Nephron (organoid): Measurements from ENCODE around the gene TAS2R38.
"Not testable (repeated sequence)": the region's sequence is repeated elsewhere in the genome, so short reads cannot be mapped to it uniquely, and the experiment has no call there.

ENCODE experiments used
- H3K27ac Mint-ChIP-seq, 3 experiments: 2 replicates each; pipeline ENCODE4 v1.8.0; 2020; ENCODE audit warnings: mixed read lengths in 3 of 3, mild to moderate bottlenecking in 2 of 3, moderate library complexity in 1 of 3
- H3K27me3 Mint-ChIP-seq: 2 replicates; pipeline ENCODE4 v1.8.0; 2021; ENCODE audit warnings: low read depth, mild to moderate bottlenecking, moderate library complexity, mixed read lengths
- H3K36me3 Mint-ChIP-seq: 2 replicates; pipeline ENCODE4 v1.8.0; 2020; ENCODE audit warnings: low read depth, mixed read lengths
- H3K4me1 Mint-ChIP-seq: 2 replicates; pipeline ENCODE4 v1.8.0; 2020; ENCODE audit warnings: mixed read lengths
- H3K4me3 Mint-ChIP-seq, 3 experiments: 2 replicates each; pipeline ENCODE4 v1.8.0; 2020; ENCODE audit warnings: mild to moderate bottlenecking in 3 of 3, mixed read lengths in 3 of 3, moderate library complexity in 2 of 3
- H3K9me3 Mint-ChIP-seq: 2 replicates; pipeline ENCODE4 v1.8.0; 2020; ENCODE audit warnings: mixed read lengths
- CTCF ChIP-seq, 3 experiments: fragments of 200-600 bp; sonication (generic); IDR thresholded peaks; one replicate each; pipeline ENCODE4 v1.5.0; 2021; ENCODE audit warnings: antibody characterized with exemption in 3 of 3; ENCODE audit not compliant: unreplicated experiment in 3 of 3

Gene TAS2R38

DNA sequence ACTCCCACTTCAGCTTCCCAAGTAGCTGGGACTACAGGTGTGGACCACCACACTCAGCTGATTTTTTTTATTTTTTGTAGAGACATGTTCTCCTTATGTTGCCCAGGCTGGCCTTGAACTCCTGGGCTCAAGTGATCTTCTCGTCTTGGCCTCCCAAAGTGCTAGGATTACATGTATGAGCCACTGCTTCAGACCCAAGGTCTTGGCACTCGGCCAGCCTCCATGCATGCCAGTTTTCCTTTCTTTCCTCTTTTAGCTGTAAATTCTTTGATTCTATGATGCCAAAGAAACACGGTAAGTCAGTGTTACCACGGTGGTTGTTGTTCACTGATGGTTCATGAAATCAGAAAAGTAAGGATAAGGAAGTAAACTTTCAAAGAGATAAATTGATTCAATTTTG lies 19.1 kb upstream of the TAS2R38 start:
- no peaks in the 10 kb centered on the region for H3K27me3 Mint-ChIP-seq
- H3K27ac Mint-ChIP-seq = no peak overlapping the region
- H3K4me1 Mint-ChIP-seq = no peaks in the 10 kb centered on the region
- H3K4me3 Mint-ChIP-seq = no peak overlapping the region
- H3K36me3 Mint-ChIP-seq = no peaks in the 10 kb centered on the region
- no peaks in the 10 kb centered on the region for H3K9me3 Mint-ChIP-seq
- TF ChIP-seq CTCF (IDR thresholded peaks at IDR 0.05; ENCODE audit: unreplicated experiment in 3 of 3) = no peak

GRCh38 chr7:141992156-141992555 lies 18.6 kb upstream of the TAS2R38 start:
- H3K27ac Mint-ChIP-seq = no peak overlapping the region
- H3K36me3 Mint-ChIP-seq = no peaks in the 10 kb centered on the region
- no peaks in the 10 kb centered on the region for H3K27me3 Mint-ChIP-seq
- H3K4me3 Mint-ChIP-seq = no peak overlapping the region
- no peaks in the 10 kb centered on the region for H3K4me1 Mint-ChIP-seq
- no peaks in the 10 kb centered on the region for H3K9me3 Mint-ChIP-seq
- TF ChIP-seq CTCF (IDR thresholded peaks at IDR 0.05; ENCODE audit: unreplicated experiment in 3 of 3) = no peak

DNA sequence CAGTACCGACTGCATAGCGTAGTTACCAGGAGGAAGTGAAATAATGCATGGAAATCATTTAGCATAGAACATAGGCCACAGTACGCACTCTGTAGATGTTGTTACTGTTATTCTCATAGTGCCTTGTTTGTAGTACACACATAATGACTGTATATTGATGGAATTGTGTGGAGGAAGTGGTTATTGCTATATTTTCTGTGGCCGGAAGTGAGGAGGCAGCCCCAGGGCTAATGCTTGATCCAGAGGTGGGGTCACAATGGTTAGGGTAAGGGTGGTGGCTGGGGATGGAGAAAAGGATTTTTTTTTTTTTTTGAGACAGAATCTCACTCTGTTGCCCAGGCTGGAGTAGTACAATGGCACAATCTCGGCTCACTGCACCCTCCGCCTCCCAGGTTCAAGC lies 17.6 kb upstream of the TAS2R38 start:
- Mint-ChIP-seq H3K4me1 (no peaks in the 10 kb centered on the region), H3K36me3 (no peaks in the 10 kb centered on the region), H3K4me3 (no peak overlapping the region), H3K27ac (no peak overlapping the region), H3K27me3 (no peaks in the 10 kb centered on the region), H3K9me3 (no peaks in the 10 kb centered on the region)
- no peak for TF ChIP-seq CTCF (IDR thresholded peaks at IDR 0.05; ENCODE audit: unreplicated experiment in 3 of 3)

DNA sequence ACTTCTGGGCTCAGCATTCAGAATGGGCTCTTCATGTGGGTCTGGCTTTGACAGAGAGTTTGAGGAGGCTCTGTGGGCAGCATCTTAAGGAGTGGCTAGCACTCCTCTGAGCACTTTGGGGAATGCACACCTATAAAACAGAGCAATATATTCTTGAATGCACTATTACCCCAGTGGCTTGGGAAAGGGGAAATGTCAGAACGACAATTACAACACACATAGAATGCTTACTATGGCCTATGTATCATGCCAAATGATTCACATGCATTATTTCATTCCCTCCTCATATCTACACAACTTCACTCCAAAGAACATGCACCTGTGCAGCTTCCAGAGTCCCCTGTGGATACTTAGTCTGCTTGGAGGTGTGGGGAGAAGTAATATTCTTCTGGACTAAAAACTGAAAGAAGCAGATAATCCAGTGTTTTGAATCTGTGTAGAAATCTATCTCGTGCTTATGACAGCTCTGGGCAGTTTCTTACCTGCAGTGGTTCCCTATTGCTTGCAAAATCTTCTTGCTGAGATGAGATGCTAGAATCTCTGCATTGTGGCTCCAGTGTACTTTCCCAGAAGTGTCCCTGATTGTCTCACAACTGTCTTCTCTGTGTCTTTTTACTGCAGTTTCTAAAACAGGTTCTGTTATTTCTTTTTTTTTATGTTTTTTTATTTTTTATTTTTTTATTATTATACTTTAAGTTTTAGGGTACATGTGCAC lies 16.6 kb upstream of the TAS2R38 start:
- Mint-ChIP-seq H3K36me3 (no peaks in the 10 kb centered on the region), H3K4me3 (no peak overlapping the region), H3K27me3 (no peaks in the 10 kb centered on the region), H3K4me1 (no peaks in the 10 kb centered on the region), H3K27ac (no peak overlapping the region), H3K9me3 (no peaks in the 10 kb centered on the region)
- TF ChIP-seq CTCF (IDR thresholded peaks at IDR 0.05; ENCODE audit: unreplicated experiment in 3 of 3) = no peak

GRCh38 chr7:141987803-141988202 lies 14.2 kb upstream of the TAS2R38 start:
- not testable (repeated sequence) for H3K9me3 Mint-ChIP-seq, H3K27me3 Mint-ChIP-seq, H3K4me1 Mint-ChIP-seq, H3K27ac Mint-ChIP-seq, H3K4me3 Mint-ChIP-seq, H3K36me3 Mint-ChIP-seq

GRCh38 chr7:141986923-141987322 lies 13.3 kb upstream of the TAS2R38 start:
- no peaks in the 10 kb centered on the region for H3K36me3 Mint-ChIP-seq

DNA sequence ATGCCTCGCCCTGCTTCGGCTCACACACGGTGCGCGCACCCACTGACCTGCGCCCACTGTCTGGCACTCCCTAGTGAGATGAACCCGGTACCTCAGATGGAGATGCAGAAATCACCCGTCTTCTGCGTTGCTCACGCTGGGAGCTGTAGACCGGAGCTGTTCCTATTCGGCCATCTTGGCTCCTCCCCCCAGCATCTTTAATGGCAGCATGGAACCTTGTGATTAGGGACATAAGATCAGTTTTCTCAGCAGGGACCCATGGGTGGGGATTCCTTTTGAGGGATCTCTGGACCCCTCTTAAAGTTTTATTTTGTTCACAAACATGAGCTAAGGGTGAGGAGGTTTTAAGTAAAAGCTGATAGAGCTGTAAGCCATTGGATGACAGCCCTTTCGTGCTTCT lies 12.4 kb upstream of the TAS2R38 start:
- not testable (repeated sequence) for H3K9me3 Mint-ChIP-seq, H3K27me3 Mint-ChIP-seq, H3K4me3 Mint-ChIP-seq, H3K4me1 Mint-ChIP-seq, H3K36me3 Mint-ChIP-seq, H3K27ac Mint-ChIP-seq

More at GRCh38 chr7:141986923-141987322, 13.3 kb upstream of the TAS2R38 start:
- Mint-ChIP-seq H3K4me3 (no peak overlapping the region), H3K4me1 (no peaks in the 10 kb centered on the region), H3K27me3 (no peaks in the 10 kb centered on the region), H3K9me3 (no peaks in the 10 kb centered on the region), H3K27ac (no peak overlapping the region)
- no peak for TF ChIP-seq CTCF (IDR thresholded peaks at IDR 0.05; ENCODE audit: unreplicated experiment in 3 of 3)
